Neural progenitor cell (in vitro differentiated cells): ENCODE data around the gene ARF1.

Source experiments
- CTCF ChIP-seq: fragments of 200-600 bp; sonication (generic); IDR thresholded peaks from 2 replicates; pipeline ENCODE4 v1.5.1; 2017; ENCODE audit warnings: antibody characterized with exemption, mild to moderate bottlenecking
- EZH2 ChIP-seq: fragments of 200-600 bp; sonication (generic); IDR thresholded peaks from 2 replicates; pipeline ENCODE4 v1.6.1; 2017; ENCODE audit warnings: antibody characterized with exemption, mild to moderate bottlenecking, moderate library complexity
- EZH2phosphoT487 ChIP-seq: fragments of 200-600 bp; sonication (generic); IDR thresholded peaks from 2 replicates; pipeline ENCODE4 v1.6.1; 2017; ENCODE audit warnings: antibody characterized with exemption

- no peak for TF ChIP-seq CTCF
- no peak for TF ChIP-seq EZH2
- no peak for TF ChIP-seq EZH2phosphoT487
Measured at GRCh38 chr1:228148196-228148861, 65.8 kb downstream of the ARF1 start.
